MCF 10A (cell line): ENCODE data around the gene LRP11. TPM values are rescaled to one million over a fixed set of nuclear protein-coding genes. Genes with fewer than 3 reads are reported as not detected.

Experiments
- BruUV-seq: library from RNA; stranded (reverse); fragments of 400-500 nt; replicated peaks from 2 replicates; lab custom pipeline; 2021; lab: Mats Ljungman, UMichigan
- CTCF ChIA-PET: fragments of 300-600 bp; sonication (Branson Sonifier 250); formaldehyde crosslinking; extraction: SDS; loops from one replicate; lab custom pipeline; 2021; ENCODE audit warnings: antibody characterized with exemption, inconsistent platforms; lab: Yijun Ruan, JAX
- POLR2A ChIA-PET: fragments of 300-600, 350-650 bp; sonication (Branson Sonifier 250); formaldehyde crosslinking; extraction: SDS; loops from one replicate; lab custom pipeline; 2020; ENCODE audit warnings: antibody characterized with exemption, inconsistent platforms; lab: Yijun Ruan, JAX
- DNase-seq: peaks from one replicate; pipeline ENCODE4 v3.0.0-alpha.2; 2018; ENCODE audit not compliant: unreplicated experiment
- H3K27ac Mint-ChIP-seq: one replicate; pipeline ENCODE4 v1.8.0; 2022; ENCODE audit warnings: mild to moderate bottlenecking, low read depth, mixed read lengths; ENCODE audit not compliant: unreplicated experiment
- H3K27me3 Mint-ChIP-seq: one replicate; pipeline ENCODE4 v1.8.0; 2022; ENCODE audit warnings: mixed read lengths; ENCODE audit not compliant: insufficient read depth, unreplicated experiment
- H3K36me3 Mint-ChIP-seq: one replicate; pipeline ENCODE4 v1.8.0; 2022; ENCODE audit warnings: mild to moderate bottlenecking, moderate library complexity, mixed read lengths; ENCODE audit not compliant: insufficient read depth, unreplicated experiment
- H3K4me1 Mint-ChIP-seq: one replicate; pipeline ENCODE4 v1.8.0; 2022; ENCODE audit warnings: mixed read lengths; ENCODE audit not compliant: insufficient read depth, unreplicated experiment
- H3K4me3 Mint-ChIP-seq: one replicate; pipeline ENCODE4 v1.8.0; 2022; ENCODE audit warnings: mild to moderate bottlenecking, moderate library complexity, mixed read lengths; ENCODE audit not compliant: unreplicated experiment
- H3K9me3 Mint-ChIP-seq: one replicate; pipeline ENCODE4 v1.8.0; 2022; ENCODE audit warnings: mixed read lengths; ENCODE audit not compliant: unreplicated experiment
- intact Hi-C: fragments of 100-400 bp; cut with micrococcal nuclease; formaldehyde crosslinking; loops from 2 replicates; pipeline ENCODE4 v1.14.1; 2022
- total RNA-seq: library from RNA; stranded (reverse); gene quantifications from 2 replicates; pipeline ENCODE4 v1.2.3, GENCODE V29; 2022
- TF ChIP-seq, protein P1 (sequence below): fragments of 200-600 bp; IDR thresholded peaks from one replicate; pipeline ENCODE4 v1.8.0; 2022; ENCODE audit warnings: antibody characterized with exemption, mild to moderate bottlenecking; ENCODE audit not compliant: unreplicated experiment

Gene LRP11
- total RNA-seq, 1 experiment from 2014 or later, result 46.1 TPM

DNA sequence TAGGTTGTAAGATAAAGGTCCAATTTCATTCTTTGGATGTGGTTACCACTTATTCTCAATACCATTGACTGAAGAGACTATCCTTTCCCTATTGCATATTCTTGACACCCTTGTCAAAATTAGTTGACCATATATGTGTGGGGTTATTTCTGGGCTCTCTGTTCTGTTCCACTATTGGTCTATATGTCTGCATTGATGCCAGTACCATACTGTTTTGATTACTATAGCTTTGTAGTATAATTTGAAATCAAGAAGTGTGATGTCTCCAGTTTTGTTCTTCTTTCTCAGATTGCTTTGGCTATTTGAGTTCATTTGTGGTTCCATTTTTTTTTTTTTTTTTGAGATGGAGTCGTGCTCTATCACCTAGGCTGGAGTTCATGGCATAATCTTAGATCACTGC is 8.1 kb upstream of the LRP11 start:
- no peak overlapping the region for H3K4me3 Mint-ChIP-seq
- TF ChIP-seq, protein P1, sequence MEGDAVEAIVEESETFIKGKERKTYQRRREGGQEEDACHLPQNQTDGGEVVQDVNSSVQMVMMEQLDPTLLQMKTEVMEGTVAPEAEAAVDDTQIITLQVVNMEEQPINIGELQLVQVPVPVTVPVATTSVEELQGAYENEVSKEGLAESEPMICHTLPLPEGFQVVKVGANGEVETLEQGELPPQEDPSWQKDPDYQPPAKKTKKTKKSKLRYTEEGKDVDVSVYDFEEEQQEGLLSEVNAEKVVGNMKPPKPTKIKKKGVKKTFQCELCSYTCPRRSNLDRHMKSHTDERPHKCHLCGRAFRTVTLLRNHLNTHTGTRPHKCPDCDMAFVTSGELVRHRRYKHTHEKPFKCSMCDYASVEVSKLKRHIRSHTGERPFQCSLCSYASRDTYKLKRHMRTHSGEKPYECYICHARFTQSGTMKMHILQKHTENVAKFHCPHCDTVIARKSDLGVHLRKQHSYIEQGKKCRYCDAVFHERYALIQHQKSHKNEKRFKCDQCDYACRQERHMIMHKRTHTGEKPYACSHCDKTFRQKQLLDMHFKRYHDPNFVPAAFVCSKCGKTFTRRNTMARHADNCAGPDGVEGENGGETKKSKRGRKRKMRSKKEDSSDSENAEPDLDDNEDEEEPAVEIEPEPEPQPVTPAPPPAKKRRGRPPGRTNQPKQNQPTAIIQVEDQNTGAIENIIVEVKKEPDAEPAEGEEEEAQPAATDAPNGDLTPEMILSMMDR, result no peak
- peaks cover 7% of the 10 kb centered on the region for H3K9me3 Mint-ChIP-seq
- POLR2A ChIA-PET, result interaction anchor here (7.8 kb wide), 1 partner anchor 15 kb away, joined by 104 read pairs; no protein-coding TSS in a partner anchor
- H3K36me3 Mint-ChIP-seq, result no peaks in the 10 kb centered on the region
- no peaks in the 10 kb centered on the region for H3K27me3 Mint-ChIP-seq
- no TSS peak for BruUV-seq
- no peak for DNase-seq
- intact Hi-C loops, result no loop called here
- peaks cover 10% of the 10 kb centered on the region for H3K4me1 Mint-ChIP-seq
- H3K27ac Mint-ChIP-seq, result no peak overlapping the region
- CTCF ChIA-PET, result interaction anchor here (0.7 kb wide), 2 partner anchors 163 to 326 kb away, joined by 3 to 5 read pairs; partner anchors contain the start of gene PPIL4

DNA sequence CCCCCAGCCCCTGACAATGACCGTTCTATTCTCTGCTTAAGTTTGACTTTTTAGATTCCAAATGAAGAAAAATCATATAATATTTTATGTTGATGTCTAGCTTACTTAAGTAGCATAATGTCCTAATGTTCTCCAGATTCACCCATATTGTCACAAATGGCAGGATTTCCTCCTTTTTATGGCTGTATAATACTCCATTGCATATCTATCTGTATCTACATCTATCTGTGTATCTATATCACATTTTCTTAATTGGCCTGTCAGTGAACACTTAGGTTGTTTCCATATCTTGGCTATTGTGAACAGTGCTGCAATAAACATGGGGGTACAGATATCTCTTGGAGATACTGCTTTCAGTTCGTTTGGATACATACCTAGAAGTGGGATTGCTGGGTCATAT is 7.0 kb upstream of the LRP11 start:
- Mint-ChIP-seq H3K4me1 (peaks cover 10% of the 10 kb centered on the region), H3K36me3 (no peaks in the 10 kb centered on the region), H3K4me3 (no peak overlapping the region), H3K9me3 (peaks cover 7% of the 10 kb centered on the region), H3K27me3 (no peaks in the 10 kb centered on the region), H3K27ac (no peak overlapping the region)
- TF ChIP-seq, protein P1, result no peak
- intact Hi-C loops, result no loop called here
- POLR2A ChIA-PET, result interaction anchor here (0.5 to 7.8 kb wide), 5 partner anchors 9 to 309 kb away, joined by 3 to 104 read pairs (median 5); no protein-coding TSS in a partner anchor
- no peak for DNase-seq
- no TSS peak for BruUV-seq
- CTCF ChIA-PET, result interaction anchor here (0.6 to 0.9 kb wide), 2 partner anchors 26 to 30 kb away, joined by 4 to 5 read pairs; no protein-coding TSS in a partner anchor

DNA sequence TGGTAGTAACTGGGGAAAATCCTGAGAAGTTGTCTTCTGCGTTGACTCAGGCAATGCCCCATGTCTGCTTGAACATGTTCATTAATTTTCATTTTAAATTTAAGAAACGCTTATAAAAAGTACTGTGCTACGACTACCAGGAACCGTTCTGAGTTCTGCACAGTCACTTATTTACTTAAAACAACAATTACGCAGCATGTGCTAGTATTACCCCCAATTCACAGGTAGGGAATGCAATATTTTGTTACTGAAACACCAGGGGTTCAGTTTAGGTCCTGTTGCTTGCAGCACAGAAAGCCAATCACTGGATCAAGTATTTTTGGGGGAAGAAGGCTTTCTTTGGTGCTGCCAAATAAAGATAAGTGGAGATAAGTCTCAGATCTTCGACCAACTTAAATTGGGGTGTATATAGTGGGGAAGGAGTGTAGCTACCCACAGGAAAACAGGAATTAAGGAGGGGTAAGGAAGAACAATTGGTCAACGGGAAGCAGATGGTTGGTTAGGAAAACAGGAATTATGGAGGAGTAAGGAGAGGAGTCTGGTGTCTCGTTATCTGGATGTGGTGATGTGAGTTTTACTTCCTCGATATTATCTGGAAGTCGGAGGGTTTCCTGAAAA is 5.2 kb upstream of the LRP11 start:
- H3K4me3 Mint-ChIP-seq, result no peak overlapping the region
- H3K36me3 Mint-ChIP-seq, result no peaks in the 10 kb centered on the region
- intact Hi-C loops, result loop anchor here (10.0 kb wide), 1 partner anchor 145 kb away; no protein-coding TSS in a partner anchor
- CTCF ChIA-PET, result interaction anchor here (0.6 to 1.4 kb wide), 4 partner anchors 15 to 202 kb away, joined by 3 to 7 read pairs (median 4); no protein-coding TSS in a partner anchor
- DNase-seq, result no peak
- no peaks in the 10 kb centered on the region for H3K27me3 Mint-ChIP-seq
- H3K27ac Mint-ChIP-seq, result peak overlapping the region; percentile 68
- POLR2A ChIA-PET, result interaction anchor here (0.8 to 7.8 kb wide), 5 partner anchors 18 to 53 kb away, joined by 3 to 104 read pairs (median 4); no protein-coding TSS in a partner anchor
- no TSS peak for BruUV-seq
- peaks cover 6% of the 10 kb centered on the region for H3K9me3 Mint-ChIP-seq
- H3K4me1 Mint-ChIP-seq, result peaks cover 10% of the 10 kb centered on the region
- TF ChIP-seq, protein P1, result no peak
